HCT116 (cell line): Measurements from ENCODE around the gene GMIP. TPM values are rescaled to one million over a fixed set of nuclear protein-coding genes. Genes with fewer than 3 reads are reported as not detected.

ENCODE experiments used
- ATAC-seq: fragments of 200-7000 bp; cut with Tn5 transposase; 2 replicates; pipeline ENCODE4 v1.9.1; 2020; ENCODE audit warnings: mild to moderate bottlenecking, moderate library complexity
- BruUV-seq: library from RNA; stranded (reverse); fragments of 400-500 nt; replicated peaks from 2 replicates; lab custom pipeline; 2021; lab: Mats Ljungman, UMichigan
- CTCF ChIA-PET: fragments of 300-600 bp; sonication (Branson Sonifier 250); formaldehyde crosslinking; loops from one replicate; lab custom pipeline; 2021; ENCODE audit warnings: antibody characterized with exemption; lab: Charles Lee
- POLR2A ChIA-PET: fragments of 300-600, 350-600 bp; sonication (Branson Sonifier 250); formaldehyde crosslinking; loops from one replicate; lab custom pipeline; 2021; ENCODE audit warnings: antibody characterized with exemption; lab: Charles Lee
- RAD21 ChIA-PET, 2 experiments: fragments of 300-600 bp; sonication (Branson Sonifier 250); formaldehyde crosslinking; loops; one replicate each; lab custom pipeline; 2023; ENCODE audit warnings: low total read pairs in 2 of 2; ENCODE audit not compliant: uncharacterized antibody in 2 of 2, unreplicated experiment in 2 of 2, low non-redundant PET in 1 of 2; lab: Charles Lee
- DNase-seq: peaks from one replicate; pipeline ENCODE4 v3.0.0-alpha.2; 2010; ENCODE audit warnings: low read depth, low spot score
- H2AFZ ChIP-seq: fragments of 200-600 bp; shearing (Covaris generic), sonication (generic); 2 replicates; pipeline ENCODE4 v1.6.1; 2017; ENCODE audit warnings: low read depth, mixed run types, mixed read lengths, antibody characterized with exemption, low read length; ENCODE audit not compliant: poor library complexity, severe bottlenecking
- H3K27ac ChIP-seq: 2 replicates; pipeline ENCODE4 v1.5.1; 2012; ENCODE audit warnings: low read depth, low read length
- H3K27me3 ChIP-seq: fragments of 200-600 bp; sonication (generic); 2 replicates; pipeline ENCODE4 v1.6.1; 2016; ENCODE audit warnings: mixed run types, low read length, mixed read lengths; ENCODE audit not compliant: insufficient read depth
- H3K36me3 ChIP-seq, 2 experiments: fragments of 200-500 bp in 1 of 2; fragments of 200-600 bp in 1 of 2; sonication (Bioruptor generic) in 1 of 2; sonication (generic) in 1 of 2; 2 replicates each; pipeline versions ENCODE4 v1.5.1 to v1.6.1; 2014 to 2016; ENCODE audit warnings: low read length in 2 of 2, inconsistent platforms in 1 of 2, mixed read lengths in 1 of 2, mixed run types in 1 of 2; ENCODE audit not compliant: insufficient read depth in 2 of 2, control insufficient read depth in 1 of 2
- H3K4me1 ChIP-seq, 2 experiments: fragments of 200-600 bp in 1 of 2; sonication (generic) in 1 of 2; 2 replicates each; pipeline versions ENCODE4 v1.5.1 to v1.6.1; 2012 to 2017; ENCODE audit warnings: low read length in 2 of 2, inconsistent platforms in 1 of 2, mild to moderate bottlenecking in 1 of 2, mixed read lengths in 1 of 2, mixed run types in 1 of 2, moderate library complexity in 1 of 2; ENCODE audit not compliant: insufficient read depth in 2 of 2, control insufficient read depth in 1 of 2
- H3K4me2 ChIP-seq: fragments of 200-600 bp; sonication (generic); 2 replicates; pipeline ENCODE4 v1.6.1; 2017; ENCODE audit warnings: mixed run types, low read length, mixed read lengths
- H3K4me3 ChIP-seq, 2 experiments: fragments of 200-600 bp in 1 of 2; sonication (generic) in 1 of 2; replicated peaks in 1 of 2; 2 replicates each; pipeline ENCODE4 v1.5.1; 2011 to 2016; ENCODE audit warnings: low read length in 2 of 2, control low read depth in 1 of 2, low read depth in 1 of 2, mild to moderate bottlenecking in 1 of 2, mixed read lengths in 1 of 2, mixed run types in 1 of 2
- H3K79me2 ChIP-seq: fragments of 200-600 bp; sonication (generic); 2 replicates; pipeline ENCODE4 v1.6.1; 2017; ENCODE audit warnings: mild to moderate bottlenecking, mixed run types, low read length, moderate library complexity, mixed read lengths; ENCODE audit not compliant: insufficient read depth
- H3K9ac ChIP-seq: fragments of 200-600 bp; sonication (generic); 2 replicates; pipeline ENCODE4 v1.6.1; 2016; ENCODE audit warnings: low read length, mixed read lengths
- H3K9me2 ChIP-seq: fragments of 200-600 bp; sonication (generic), shearing (Covaris generic); 2 replicates; pipeline ENCODE4 v1.6.1; 2017; ENCODE audit warnings: mixed run types, mild to moderate bottlenecking, moderate library complexity; ENCODE audit not compliant: insufficient read depth
- H3K9me3 ChIP-seq, 2 experiments: fragments of 200-500 bp in 1 of 2; fragments of 200-600 bp in 1 of 2; sonication (Bioruptor generic) in 1 of 2; sonication (generic) in 1 of 2; 2 replicates each; pipeline ENCODE4 v1.6.1; 2014 to 2017; ENCODE audit warnings: low read length in 2 of 2, mixed read lengths in 2 of 2, inconsistent platforms in 1 of 2, low read depth in 1 of 2, mild to moderate bottlenecking in 1 of 2, mixed run types in 1 of 2, moderate library complexity in 1 of 2; ENCODE audit not compliant: control insufficient read depth in 1 of 2, insufficient read depth in 1 of 2
- H4K20me1 ChIP-seq: fragments of 200-600 bp; sonication (generic), shearing (Covaris generic); 2 replicates; pipeline ENCODE4 v1.6.1; 2017; ENCODE audit warnings: mixed run types, mild to moderate bottlenecking, moderate library complexity; ENCODE audit not compliant: insufficient read depth
- CBX3 ChIP-seq: IDR thresholded peaks from 2 replicates; pipeline ENCODE4 v1.6.1; 2012; ENCODE audit warnings: low read depth
- ELF1 ChIP-seq: IDR thresholded peaks from 2 replicates; pipeline ENCODE4 v1.6.1; 2012; ENCODE audit warnings: low read depth, borderline replicate concordance
- FOSL1 ChIP-seq: IDR thresholded peaks from 2 replicates; pipeline ENCODE4 v1.6.1; 2012; ENCODE audit warnings: low read depth
- RAD21 ChIP-seq: IDR thresholded peaks from 2 replicates; pipeline ENCODE4 v1.6.1; 2012; ENCODE audit warnings: low read depth, mild to moderate bottlenecking
- REST ChIP-seq: IDR thresholded peaks from 2 replicates; pipeline ENCODE4 v1.6.1; 2012; ENCODE audit warnings: low read depth
- SP1 ChIP-seq: IDR thresholded peaks from 2 replicates; pipeline ENCODE4 v1.6.1; 2012; ENCODE audit warnings: low read depth
- ZFX ChIP-seq: fragments of 450-650 bp; IDR thresholded peaks from 2 replicates; pipeline ENCODE4 v1.6.1; 2017
- ZNF274 ChIP-seq: fragments of 200-500 bp; sonication (Bioruptor generic); IDR thresholded peaks from 2 replicates; pipeline ENCODE4 v1.6.1; 2014; ENCODE audit warnings: mild to moderate bottlenecking, low read depth, low read length, inconsistent platforms
- intact Hi-C: fragments of 100-400 bp; cut with micrococcal nuclease; formaldehyde crosslinking; loops from 2 replicates; pipeline ENCODE4 v1.10.0; 2022
- total RNA-seq: library from RNA; stranded (reverse); gene quantifications from one replicate; pipeline ENCODE4 v1.2.1, GENCODE V29; 2021; ENCODE audit not compliant: unreplicated experiment

Gene GMIP
- total RNA-seq, 1 experiment from 2014 or later = 16.3 TPM

GRCh38 chr19:19579533-19580361, 63.7 kb downstream of the GMIP start:
- ChIA-PET CTCF (no interaction called here), POLR2A (no interaction called here), RAD21 (no interaction called here)
- ATAC-seq = no peak
- Histone ChIP-seq H3K36me3 (no peaks in the 10 kb centered on the region), H3K9ac (no peak overlapping the region), H3K79me2 (no peaks in the 10 kb centered on the region), H3K27ac (no peak overlapping the region), H4K20me1 (no peaks in the 10 kb centered on the region), H3K4me1 (peaks cover 7 to 12% of the 10 kb centered on the region in 2 experiments; a peak in 3 of 4 replicates), H3K4me3 (no peak overlapping the region), H3K27me3 (no peaks in the 10 kb centered on the region), H3K9me3 (no peaks in the 10 kb centered on the region), H2AFZ (no peak overlapping the region), H3K9me2 (no peaks in the 10 kb centered on the region), H3K4me2 (no peak overlapping the region)
- intact Hi-C loops = no loop called here
- TF ChIP-seq CBX3 = no peak
- TF ChIP-seq REST = no peak
- TF ChIP-seq RAD21 = no peak
- TF ChIP-seq SP1 = no peak
- TF ChIP-seq FOSL1 = no peak
- TF ChIP-seq ZNF274 = no peak
- TF ChIP-seq ZFX = no peak
- TF ChIP-seq ELF1 = no peak
- DNase-seq = no peak
- no TSS peak for BruUV-seq

Other genes starting within 250 kb of the GMIP start
- gene GATAD2A, start 238.0 kb downstream of the GMIP start, total RNA-seq = 130 TPM
- 4.1 TPM for gene TSSK6, start 128.1 kb downstream of the GMIP start, total RNA-seq
- gene NDUFA13, start 127.4 kb downstream of the GMIP start, total RNA-seq = 339 TPM
- 25.3 TPM for gene YJEFN3, start 114.7 kb downstream of the GMIP start, total RNA-seq
- gene CILP2, start 105.4 kb downstream of the GMIP start, total RNA-seq = 13.1 TPM
- gene PBX4, start 25.0 kb downstream of the GMIP start, total RNA-seq = 11.6 TPM
- gene LPAR2, start 15.4 kb downstream of the GMIP start, total RNA-seq = 28.2 TPM
- gene ATP13A1, start 20.0 kb upstream of the GMIP start, total RNA-seq = 73.7 TPM
- gene ZNF101, start 25.2 kb upstream of the GMIP start, total RNA-seq = 12.8 TPM
- 4.8 TPM for gene ZNF14, start 89.5 kb upstream of the GMIP start, total RNA-seq
- 0.42 TPM for gene ZNF506, start 178.1 kb upstream of the GMIP start, total RNA-seq
- gene ZNF253, start 222.2 kb upstream of the GMIP start, total RNA-seq = not detected